AML-193 (cell line): ENCODE results near the gene CRB2.

Experiments
- DNase-seq, 2 experiments: peaks; one replicate each; lab custom pipeline; 2025; lab: John Stamatoyannopoulos, UW

CRB2 gene

GRCh38 chr9:123421801-123422455 is 65.9 kb downstream of the CRB2 start:
- no peak for DNase-seq

DNA sequence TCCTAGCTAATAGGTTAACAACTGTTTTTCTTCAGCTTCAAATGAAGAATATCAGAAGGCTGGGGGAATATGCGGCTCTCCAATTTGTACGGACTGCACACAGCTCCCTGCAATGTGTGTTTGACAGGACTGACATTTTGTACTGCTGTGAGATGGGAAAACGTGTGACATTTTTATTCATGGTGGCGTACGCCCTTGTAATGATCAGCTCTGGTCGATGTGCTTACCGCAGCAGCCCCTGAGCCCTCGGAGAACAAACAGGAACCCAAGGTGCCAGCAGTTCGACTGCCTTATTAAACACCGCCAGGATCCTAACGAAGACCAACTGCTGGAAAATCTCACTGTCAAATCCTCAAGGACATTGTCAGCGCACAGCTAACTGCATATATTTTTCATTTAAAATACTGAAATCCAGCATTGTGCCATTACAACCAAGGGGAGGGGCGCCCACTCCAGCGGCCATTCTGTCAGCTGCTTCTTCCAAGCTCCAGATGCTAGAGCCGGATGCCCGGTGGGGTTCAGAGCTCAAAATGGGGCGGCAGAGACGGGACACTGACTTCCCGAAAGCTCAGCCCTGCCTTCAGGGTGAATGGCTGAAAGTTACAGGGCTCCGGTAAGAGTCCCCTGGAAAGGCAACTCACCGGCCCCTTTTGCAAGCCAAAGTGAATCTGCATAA is 66.8 kb downstream of the CRB2 start:
- DNase-seq: no peak

GRCh38 chr9:123423311-123423640 is 67.3 kb downstream of the CRB2 start:
- no peak for DNase-seq

- no peak for DNase-seq
These were observed 68.1 kb downstream of the CRB2 start for GRCh38 chr9:123424131-123424530.

DNA sequence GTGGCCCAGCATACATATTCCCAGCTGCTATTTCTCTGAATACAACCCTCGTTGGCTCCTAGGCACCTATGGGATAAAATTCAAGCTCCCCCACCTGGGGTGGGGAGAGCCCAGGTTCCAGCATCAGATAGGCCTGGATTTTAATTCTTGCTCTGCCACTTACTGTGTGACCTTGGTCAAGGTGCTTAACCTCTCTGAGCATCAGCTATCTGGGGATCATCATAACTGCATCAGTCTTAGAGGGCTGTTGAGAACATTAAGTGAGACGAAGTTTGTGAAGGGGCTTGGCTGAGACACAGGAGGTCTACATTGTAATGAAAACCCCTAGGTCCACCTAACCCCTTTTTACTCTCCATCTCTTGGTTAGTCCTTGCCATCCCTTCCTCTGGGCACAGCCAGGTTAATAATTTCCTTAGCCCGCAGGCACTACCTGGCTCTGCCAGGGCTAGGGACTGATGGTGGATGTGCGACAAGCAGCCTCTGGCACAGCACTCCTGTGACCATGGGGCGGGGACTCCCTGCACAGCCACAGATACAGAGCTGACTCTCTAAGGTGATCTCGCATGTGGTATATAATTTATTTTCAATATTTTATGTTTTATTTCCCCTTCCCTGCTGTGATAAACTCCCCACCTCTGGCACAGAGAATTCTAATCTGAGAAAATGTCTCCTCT is 68.7 kb downstream of the CRB2 start:
- DNase-seq: no peak

DNA sequence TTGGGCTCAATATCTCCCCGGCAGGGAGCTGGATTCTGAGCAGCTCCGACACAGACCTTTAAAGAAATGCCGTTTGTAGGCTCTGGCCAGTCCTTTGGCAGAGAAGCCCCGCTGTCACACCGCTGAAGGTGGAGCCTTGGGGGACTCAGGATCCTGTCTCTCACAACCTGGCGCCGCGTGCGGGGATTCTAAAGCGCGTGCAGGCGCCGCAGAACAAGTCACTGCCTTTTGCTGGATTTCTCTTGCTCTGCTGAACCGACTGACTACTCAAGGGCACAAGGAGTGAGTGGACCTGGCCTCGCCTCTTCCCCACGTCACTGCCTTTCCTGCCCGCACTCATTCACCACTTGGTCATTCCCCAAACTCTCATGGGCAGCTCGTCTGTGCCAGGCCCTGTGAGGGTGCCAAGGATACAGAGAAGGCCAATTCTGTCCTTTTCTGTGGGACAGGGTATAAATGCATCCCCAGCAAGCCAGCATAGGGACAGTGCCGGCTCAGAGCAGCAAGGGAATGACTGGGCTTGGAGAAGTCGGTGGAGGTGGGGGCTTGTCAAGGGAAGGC is 69.3 kb downstream of the CRB2 start:
- no peak for DNase-seq

DNA sequence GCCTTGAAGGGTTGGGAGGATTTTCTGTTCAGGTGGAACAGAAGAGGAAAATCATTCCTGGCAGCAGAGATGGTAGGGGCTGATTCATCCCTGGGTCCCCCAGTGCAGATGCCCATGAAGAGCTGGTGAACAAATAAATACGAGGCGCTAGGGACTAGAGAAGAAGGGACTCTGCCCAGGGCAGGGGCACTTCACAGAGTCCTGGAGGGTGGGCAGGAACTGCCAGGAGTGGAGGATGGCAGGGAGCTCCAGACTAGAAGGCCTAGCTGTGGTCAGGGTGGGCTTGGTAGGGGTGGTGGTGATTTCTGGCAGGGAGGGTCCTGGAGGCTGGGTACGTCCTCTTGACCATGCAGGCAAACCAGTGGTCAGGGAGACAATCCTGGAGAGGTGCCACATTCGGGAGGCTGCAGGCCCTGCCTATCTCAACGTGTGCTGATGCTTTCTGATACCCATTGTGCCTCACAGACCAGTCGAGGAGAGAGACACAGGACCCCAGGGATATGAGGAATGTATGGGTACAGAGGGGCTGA is 69.9 kb downstream of the CRB2 start:
- no peak for DNase-seq

DNA sequence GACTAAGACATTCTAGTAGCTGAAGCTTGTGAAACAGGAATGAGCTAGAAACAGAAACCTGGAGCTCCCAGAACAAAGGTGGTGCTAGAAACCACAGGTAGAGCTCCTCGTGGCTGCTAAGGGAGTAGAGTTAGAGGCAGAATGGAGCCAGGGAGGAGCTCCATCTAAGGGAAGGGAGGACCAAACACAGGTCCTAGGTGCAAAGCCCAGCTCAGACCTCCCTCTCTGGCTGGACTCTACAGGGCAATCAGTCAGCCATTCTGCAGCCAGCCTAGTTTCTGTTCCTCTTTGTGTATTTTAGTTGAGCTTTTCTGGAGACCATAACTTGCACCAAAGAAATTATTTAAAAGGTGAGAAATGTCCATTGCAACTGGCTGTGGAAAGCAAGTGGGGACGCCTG is 70.4 kb downstream of the CRB2 start:
- no peak for DNase-seq
